CD14-positive monocyte (primary cell): ENCODE measurements around the gene KRTAP5-11. TPM values are rescaled to one million over a fixed set of nuclear protein-coding genes. Genes with fewer than 3 reads are reported as not detected.
"Not testable (repeated sequence)": the region's sequence is repeated elsewhere in the genome, so short reads cannot be mapped to it uniquely, and the experiment has no call there.

Source experiments
- DNase-seq, 3 donors: peaks; one replicate each; pipeline ENCODE4 v3.0.0-alpha.2; 2011 to 2022
- H2AFZ ChIP-seq: 2 replicates; pipeline ENCODE4 v1.6.0; 2012; ENCODE audit warnings: mild to moderate bottlenecking, low read depth, low read length, inconsistent platforms; ENCODE audit not compliant: insufficient read depth, poor library complexity, severe bottlenecking
- H3K27ac ChIP-seq, 2 donors: 1 replicate in 1 of 2; 2 replicates in 1 of 2; pipeline ENCODE4 v1.5.1; 2012 to 2013; ENCODE audit warnings: low read length in 2 of 2, control low read depth in 1 of 2, inconsistent platforms in 1 of 2, low read depth in 1 of 2, mild to moderate bottlenecking in 1 of 2
- H3K27me3 ChIP-seq, 2 donors: one replicate each; pipeline versions ENCODE4 v1.6.0 to v1.6.1; 2011 to 2013; ENCODE audit warnings: low read length in 2 of 2; ENCODE audit not compliant: control insufficient read depth in 2 of 2, insufficient read depth in 2 of 2
- H3K36me3 ChIP-seq, 2 donors: replicated peaks in 1 of 2; 1 replicate in 1 of 2; 2 replicates in 1 of 2; pipeline versions ENCODE4 v1.5.1 to v1.6.1; 2012 to 2013; ENCODE audit warnings: low read length in 2 of 2, control low read depth in 1 of 2, inconsistent platforms in 1 of 2, mild to moderate bottlenecking in 1 of 2; ENCODE audit not compliant: insufficient read depth in 2 of 2, control insufficient read depth in 1 of 2
- H3K4me1 ChIP-seq, 2 donors: 1 replicate in 1 of 2; 2 replicates in 1 of 2; pipeline versions ENCODE4 v1.5.1 to v1.6.1; 2012 to 2013; ENCODE audit warnings: low read length in 2 of 2, control low read depth in 1 of 2, inconsistent platforms in 1 of 2, mild to moderate bottlenecking in 1 of 2, moderate library complexity in 1 of 2; ENCODE audit not compliant: insufficient read depth in 2 of 2, control insufficient read depth in 1 of 2
- H3K4me2 ChIP-seq: replicated peaks from 2 replicates; pipeline ENCODE3; 2012; ENCODE audit warnings: low read length, moderate library complexity, mild to moderate bottlenecking; ENCODE audit not compliant: poor library complexity, severe bottlenecking; ENCODE audit errors: extremely low read depth
- H3K4me3 ChIP-seq, 3 experiments: fragments of 200-600 bp in 1 of 3; sonication (generic) in 1 of 3; replicated peaks in 1 of 3; 1 replicate in 2 of 3; 2 replicates in 1 of 3; pipeline ENCODE4 v1.5.1; 2011 to 2013; ENCODE audit warnings: low read length in 3 of 3, mild to moderate bottlenecking in 3 of 3, control low read depth in 2 of 3, low read depth in 2 of 3, inconsistent platforms in 1 of 3, moderate library complexity in 1 of 3
- H3K79me2 ChIP-seq: 2 replicates; pipeline ENCODE4 v1.6.0; 2012; ENCODE audit warnings: mild to moderate bottlenecking, control low read depth, inconsistent platforms, low read length, moderate library complexity; ENCODE audit not compliant: insufficient read depth
- H3K9ac ChIP-seq: 2 replicates; pipeline ENCODE4 v1.6.0; 2017; ENCODE audit warnings: low read length, mild to moderate bottlenecking; ENCODE audit not compliant: insufficient read depth, poor library complexity, severe bottlenecking
- H3K9me3 ChIP-seq, 2 donors: replicated peaks in 1 of 2; 1 replicate in 1 of 2; 2 replicates in 1 of 2; pipeline versions ENCODE4 v1.5.1 to v1.6.1; 2012 to 2013; ENCODE audit warnings: low read length in 2 of 2, control low read depth in 1 of 2; ENCODE audit not compliant: control insufficient read depth in 1 of 2, insufficient read depth in 1 of 2
- H4K20me1 ChIP-seq: 2 replicates; pipeline ENCODE4 v1.6.0; 2012; ENCODE audit warnings: mild to moderate bottlenecking, low read length, control low read depth, moderate library complexity; ENCODE audit not compliant: insufficient read depth
- H3K27ac Mint-ChIP-seq, 7 donors: one replicate each; pipeline ENCODE4 v1.8.0; 2020; ENCODE audit warnings: mild to moderate bottlenecking in 7 of 7, mixed read lengths in 7 of 7, moderate library complexity in 6 of 7, inconsistent platforms in 2 of 7
- H3K27me3 Mint-ChIP-seq, 3 donors: one replicate each; pipeline ENCODE4 v1.8.0; 2021 to 2022; ENCODE audit warnings: low read depth in 3 of 3, mild to moderate bottlenecking in 3 of 3, mixed read lengths in 3 of 3, moderate library complexity in 3 of 3, inconsistent platforms in 1 of 3
- H3K36me3 Mint-ChIP-seq, 2 donors: one replicate each; pipeline ENCODE4 v1.8.0; 2020; ENCODE audit warnings: mixed read lengths in 2 of 2, inconsistent platforms in 1 of 2, mild to moderate bottlenecking in 1 of 2
- H3K4me1 Mint-ChIP-seq: one replicate; pipeline ENCODE4 v1.8.0; 2020; ENCODE audit warnings: mild to moderate bottlenecking, mixed read lengths
- H3K4me3 Mint-ChIP-seq, 2 donors: one replicate each; pipeline ENCODE4 v1.8.0; 2020; ENCODE audit warnings: mild to moderate bottlenecking in 2 of 2, mixed read lengths in 2 of 2, moderate library complexity in 1 of 2
- H3K9me3 Mint-ChIP-seq, 7 donors: one replicate each; pipeline ENCODE4 v1.8.0; 2020 to 2022; ENCODE audit warnings: mixed read lengths in 7 of 7, mild to moderate bottlenecking in 6 of 7, moderate library complexity in 6 of 7, inconsistent platforms in 2 of 7
- WGBS: methylation state at CpG from one replicate; pipeline ENCODE4 v1.1.5; 2013; ENCODE audit warnings: missing lambda C conversion rate; ENCODE audit not compliant: insufficient coverage; 5-methylcytosine and 5-hydroxymethylcytosine counted together
- intact Hi-C, 2 donors: fragments of 100-400 bp; cut with micrococcal nuclease; formaldehyde crosslinking; loops; one replicate each; pipeline versions ENCODE4 v1.15.0 to v1.15.1; 2023
- polyA plus RNA-seq, 3 donors: library from polyadenylated mRNA; depleted of rRNA in 1 of 3; unstranded in 2 of 3; stranded (reverse) in 1 of 3; fragments of 300-500 nt in 2 of 3; fragments of >200 nt in 1 of 3; fragmentation: Illumina TruSeq in 2 of 3; gene quantifications; 1 replicate in 2 of 3; 2 replicates in 1 of 3; pipeline ENCODE4 v1.2.3, GENCODE V29; 2012 to 2021

KRTAP5-11 gene
- polyA plus RNA-seq, 3 donors: not detected

DNA sequence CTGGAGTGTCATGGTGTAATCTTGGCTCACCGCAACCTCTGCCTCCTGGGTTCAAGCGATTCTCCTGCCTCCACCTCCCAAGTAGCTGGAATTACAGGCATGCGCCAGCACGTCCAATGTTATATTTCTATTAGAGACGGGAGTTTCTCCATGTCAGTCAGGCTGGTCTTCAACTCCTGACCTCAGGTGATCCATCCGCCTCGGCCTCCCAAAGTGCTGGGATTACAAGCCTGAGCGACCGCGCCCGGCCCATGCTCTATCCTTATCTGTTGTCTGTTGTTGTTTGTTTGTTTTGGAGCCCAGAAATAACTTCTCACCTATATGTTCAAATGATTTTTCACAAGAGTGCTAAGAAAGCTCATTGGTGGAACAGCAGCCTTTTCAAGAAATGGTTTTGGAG is 40.6 kb upstream of the KRTAP5-11 start:
- H3K9ac ChIP-seq, H3K36me3 ChIP-seq, H3K27me3 ChIP-seq, H4K20me1 ChIP-seq, H3K4me1 Mint-ChIP-seq, DNase-seq, H3K4me3 ChIP-seq, H3K4me2 ChIP-seq, H2AFZ ChIP-seq, H3K27ac Mint-ChIP-seq, H3K9me3 Mint-ChIP-seq, H3K9me3 ChIP-seq, H3K27ac ChIP-seq, H3K36me3 Mint-ChIP-seq, H3K4me3 Mint-ChIP-seq, H3K27me3 Mint-ChIP-seq, intact Hi-C loops, H3K4me1 ChIP-seq, H3K79me2 ChIP-seq: not testable (repeated sequence)
- WGBS: 90% methylated on average over 5 of the region's 11 CpGs

DNA sequence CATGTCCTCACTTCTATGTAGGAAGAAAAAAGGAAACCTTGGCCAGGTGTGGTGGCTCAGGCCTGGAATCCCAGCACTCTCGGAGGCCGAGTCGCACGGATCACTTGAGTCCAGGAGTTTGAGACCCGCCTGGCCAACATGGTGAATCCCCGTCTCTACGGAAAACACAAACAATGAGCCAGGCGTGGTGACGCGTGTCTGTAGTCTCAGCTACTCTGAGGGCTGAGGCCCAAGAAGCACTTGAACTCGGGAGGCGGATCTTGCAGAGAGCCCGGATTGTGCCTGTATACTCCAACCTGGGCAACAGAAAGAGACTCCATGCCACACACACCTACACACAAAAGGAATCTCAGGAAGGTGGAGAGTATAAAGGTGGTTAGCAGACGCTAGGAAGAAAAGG is 39.9 kb upstream of the KRTAP5-11 start:
- DNase-seq, H3K9me3 ChIP-seq, H3K27me3 ChIP-seq, H3K4me1 Mint-ChIP-seq, H3K79me2 ChIP-seq, H3K27me3 Mint-ChIP-seq, H3K9ac ChIP-seq, H3K36me3 Mint-ChIP-seq, H3K4me1 ChIP-seq, intact Hi-C loops, H3K27ac Mint-ChIP-seq, H4K20me1 ChIP-seq, H3K9me3 Mint-ChIP-seq, H3K4me2 ChIP-seq, H3K4me3 ChIP-seq, H3K4me3 Mint-ChIP-seq, H3K36me3 ChIP-seq, H3K27ac ChIP-seq, H2AFZ ChIP-seq: not testable (repeated sequence)
- 98% methylated on average over 13 of the region's 14 CpGs for WGBS

DNA sequence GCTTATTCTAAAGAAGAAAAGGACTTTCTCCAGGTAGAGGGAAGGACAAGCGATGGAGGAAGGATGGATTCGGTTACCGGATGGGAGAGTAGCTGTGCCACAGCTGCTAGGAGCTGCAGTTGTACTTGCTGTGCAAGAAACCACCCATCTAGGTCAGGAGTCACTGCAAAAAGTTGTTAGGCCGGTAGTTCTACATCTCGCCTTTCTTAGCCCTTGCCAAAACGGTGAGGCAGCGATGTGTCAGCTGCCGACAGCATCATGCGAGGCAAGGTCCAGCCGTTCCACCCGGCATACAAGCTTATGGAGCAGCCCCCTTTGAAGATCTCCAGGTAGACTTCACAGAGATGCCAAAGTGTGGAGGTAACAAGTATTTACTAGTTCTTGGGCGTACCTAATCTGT is 32.3 kb upstream of the KRTAP5-11 start:
- intact Hi-C loops: not testable (repeated sequence)

DNA sequence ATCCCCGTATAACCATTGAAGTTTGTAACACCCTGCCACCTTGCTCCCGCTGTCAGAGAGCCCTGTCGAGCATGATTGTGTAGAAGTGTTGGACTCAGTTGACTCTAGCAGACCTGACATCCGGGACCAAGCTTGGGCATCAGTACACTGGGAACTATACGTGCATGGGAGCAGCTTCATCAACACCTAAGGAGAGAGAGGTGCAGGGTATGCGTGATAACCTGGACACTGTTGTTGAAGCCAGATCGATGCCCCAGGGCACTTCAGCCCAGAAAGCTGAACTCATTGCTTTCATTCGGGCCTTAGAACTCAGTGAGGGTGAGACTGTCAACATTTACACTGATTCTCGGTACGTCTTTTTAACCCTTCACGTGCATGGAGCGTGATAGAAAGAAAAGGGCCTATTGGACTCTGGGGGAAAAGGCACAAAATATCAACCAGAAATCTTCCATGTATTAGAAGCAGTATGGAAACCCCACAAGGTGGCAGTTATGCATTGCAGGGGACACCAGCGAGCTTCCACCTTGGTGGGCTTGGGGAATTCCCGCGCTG is 31.8 kb upstream of the KRTAP5-11 start:
- not testable (repeated sequence) for H2AFZ ChIP-seq, H3K27ac Mint-ChIP-seq

More for the DNA sequence above, 32.3 kb upstream of the KRTAP5-11 start:
- H3K9ac ChIP-seq, H3K27me3 ChIP-seq, H3K27ac ChIP-seq, H3K4me1 Mint-ChIP-seq, H3K9me3 ChIP-seq, DNase-seq, H2AFZ ChIP-seq, H3K4me1 ChIP-seq, H3K36me3 Mint-ChIP-seq, H4K20me1 ChIP-seq, H3K79me2 ChIP-seq, H3K4me3 ChIP-seq, H3K9me3 Mint-ChIP-seq, H3K4me2 ChIP-seq, H3K36me3 ChIP-seq, H3K27ac Mint-ChIP-seq: not testable (repeated sequence)
- Mint-ChIP-seq H3K4me3 (peak overlapping the region in 1 of 2 donors; percentile 35), H3K27me3 (peaks cover 5 to 13% (median 6%) of the 10 kb centered on the region in 3 donors)
- 94% methylated on average over 9 of the region's 12 CpGs for WGBS

More for the DNA sequence above, 31.8 kb upstream of the KRTAP5-11 start:
- H3K4me1 Mint-ChIP-seq, H3K36me3 ChIP-seq, intact Hi-C loops, H4K20me1 ChIP-seq, H3K4me3 Mint-ChIP-seq, H3K36me3 Mint-ChIP-seq, H3K27me3 ChIP-seq, H3K4me1 ChIP-seq, H3K9me3 Mint-ChIP-seq, H3K27ac ChIP-seq, H3K9ac ChIP-seq, H3K4me2 ChIP-seq, H3K4me3 ChIP-seq, H3K9me3 ChIP-seq, H3K79me2 ChIP-seq, DNase-seq: not testable (repeated sequence)
- WGBS: 83% methylated on average over 7 of the region's 15 CpGs
- H3K27me3 Mint-ChIP-seq: peaks cover 5 to 14% (median 9%) of the 10 kb centered on the region in 3 donors
